CD4-positive, alpha-beta T cell treated with Interleukin-6 at 100 ng/mL for 8 hours (primary cell): ENCODE data around the gene PEPD.

Experiments used
- DNase-seq: peaks from one replicate; pipeline ENCODE4 v3.0.0-alpha.2; 2020; ENCODE audit warnings: mixed read lengths, low spot score

The PEPD gene

DNA sequence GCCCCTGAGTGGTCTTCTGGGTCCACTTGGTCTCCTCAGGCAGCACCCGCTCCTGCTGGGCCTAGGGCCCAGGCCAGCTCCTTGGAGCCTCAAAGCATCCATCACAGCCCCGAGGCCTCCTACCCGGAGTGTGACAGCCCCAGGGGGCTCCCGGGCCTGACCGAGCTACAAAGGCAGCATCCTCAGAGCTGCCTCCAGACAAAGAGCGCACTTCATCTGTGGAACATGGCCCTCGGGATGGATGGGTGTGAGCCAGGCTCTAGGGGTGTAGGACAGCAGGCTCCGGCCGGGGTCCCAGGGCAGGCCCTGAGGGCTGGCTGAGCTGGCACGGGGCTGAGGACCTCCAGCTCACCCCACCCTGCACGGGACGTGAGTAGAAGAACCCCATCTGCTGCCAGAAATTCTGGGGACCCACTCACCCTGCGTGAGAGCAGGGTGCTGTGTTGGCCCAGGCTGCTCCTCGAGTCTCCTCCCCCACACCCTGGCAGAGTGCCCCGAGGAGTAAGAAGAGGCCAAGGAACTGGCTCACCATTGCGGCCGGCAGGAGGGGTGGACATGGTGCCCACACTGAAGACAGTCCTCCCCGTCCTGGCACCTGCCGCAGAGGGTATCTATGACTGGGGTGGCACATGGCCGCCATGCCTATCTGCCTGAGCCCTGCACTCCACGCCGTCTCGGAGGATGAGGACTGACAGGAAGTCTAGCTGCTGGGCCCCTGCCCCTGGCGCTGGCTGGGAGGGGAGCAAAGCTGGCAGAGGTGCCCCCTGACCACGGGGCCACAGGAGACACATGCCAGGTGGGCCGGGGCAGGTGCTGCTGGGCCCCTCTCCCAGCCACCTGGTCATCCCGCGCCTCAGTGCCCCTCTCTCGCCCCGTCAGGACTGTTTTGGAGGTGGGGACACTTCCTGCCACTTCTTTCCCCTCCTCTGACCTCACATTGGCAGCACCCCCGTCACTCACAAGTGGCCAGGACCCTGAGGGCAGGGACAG is 125.7 kb downstream of the PEPD start:
- DNase-seq, result no peak

DNA sequence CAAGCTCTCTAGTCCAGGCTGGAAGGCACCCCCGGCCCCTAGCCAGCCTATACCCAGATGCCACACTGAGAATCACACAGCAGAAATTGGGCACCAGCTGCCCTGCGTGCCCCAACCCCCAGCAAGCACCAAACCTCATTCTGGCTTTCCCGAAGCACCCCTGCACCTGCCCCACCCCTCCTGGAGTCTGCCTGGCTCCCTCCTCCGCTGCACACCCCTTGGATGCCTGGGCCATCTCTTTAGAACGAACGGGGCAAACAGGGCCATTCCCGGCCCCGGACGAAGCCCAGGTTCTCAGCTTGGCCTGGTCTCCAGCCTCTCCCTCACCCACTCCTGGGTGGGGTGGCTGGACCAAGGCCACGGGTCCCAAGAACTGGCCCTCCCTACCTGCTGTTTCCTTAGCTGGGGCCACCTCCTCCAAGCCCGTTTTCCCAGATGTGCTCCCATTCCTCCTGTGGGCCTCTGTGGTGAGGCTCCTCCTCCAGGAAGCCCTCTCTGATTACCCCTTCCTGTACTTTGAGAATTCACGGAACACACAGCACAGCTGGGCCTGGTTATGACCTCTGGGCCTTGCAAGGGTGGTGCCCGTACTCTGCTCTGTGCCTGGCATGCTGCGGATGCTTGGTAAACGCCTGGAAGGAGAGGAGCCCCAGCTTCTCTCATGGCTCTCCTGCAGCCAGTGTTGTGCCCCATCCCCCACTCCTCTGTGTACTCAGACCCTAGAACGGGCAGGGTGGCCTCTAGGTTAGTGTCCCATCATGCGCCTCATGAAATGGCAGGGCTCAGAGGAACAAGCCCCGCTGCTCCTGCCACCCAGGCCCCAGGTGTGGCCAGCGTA is 126.6 kb downstream of the PEPD start:
- no peak for DNase-seq

DNA sequence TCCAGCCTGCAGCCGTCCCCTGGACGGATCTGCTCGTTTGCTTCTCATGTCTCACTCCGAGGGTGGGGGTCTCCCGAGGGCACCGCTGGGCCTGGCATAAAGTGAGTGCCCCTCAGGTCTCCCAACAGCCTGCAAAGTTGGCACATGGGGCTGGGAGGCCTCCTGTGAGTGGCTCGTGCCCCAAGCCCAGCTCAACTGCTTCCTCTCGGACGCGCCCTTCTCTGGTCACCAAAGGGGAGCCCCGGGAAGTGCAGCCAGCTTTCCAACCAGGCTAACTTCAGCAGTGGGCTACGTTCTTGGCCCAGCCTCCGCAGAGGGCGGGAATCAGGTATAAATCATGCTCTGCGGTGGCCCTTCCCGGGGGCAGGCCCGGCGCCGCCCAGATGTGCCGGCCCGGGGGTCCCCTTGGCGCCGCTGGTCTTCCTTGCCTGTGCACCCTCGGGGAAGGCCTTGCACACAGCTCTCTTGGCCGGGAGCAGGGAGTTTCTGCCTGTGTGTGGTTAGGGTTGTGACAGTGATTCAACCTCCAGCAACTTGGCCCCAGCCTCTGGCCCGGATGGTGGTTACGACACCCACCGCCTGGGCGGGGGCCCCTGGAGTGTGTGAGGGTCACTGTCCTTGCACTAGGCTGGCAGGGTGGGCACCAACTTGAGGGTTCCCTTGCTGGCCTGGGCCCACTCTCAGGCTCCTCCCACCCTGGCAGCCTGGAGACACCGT is 127.4 kb downstream of the PEPD start:
- DNase-seq, result no peak

DNA sequence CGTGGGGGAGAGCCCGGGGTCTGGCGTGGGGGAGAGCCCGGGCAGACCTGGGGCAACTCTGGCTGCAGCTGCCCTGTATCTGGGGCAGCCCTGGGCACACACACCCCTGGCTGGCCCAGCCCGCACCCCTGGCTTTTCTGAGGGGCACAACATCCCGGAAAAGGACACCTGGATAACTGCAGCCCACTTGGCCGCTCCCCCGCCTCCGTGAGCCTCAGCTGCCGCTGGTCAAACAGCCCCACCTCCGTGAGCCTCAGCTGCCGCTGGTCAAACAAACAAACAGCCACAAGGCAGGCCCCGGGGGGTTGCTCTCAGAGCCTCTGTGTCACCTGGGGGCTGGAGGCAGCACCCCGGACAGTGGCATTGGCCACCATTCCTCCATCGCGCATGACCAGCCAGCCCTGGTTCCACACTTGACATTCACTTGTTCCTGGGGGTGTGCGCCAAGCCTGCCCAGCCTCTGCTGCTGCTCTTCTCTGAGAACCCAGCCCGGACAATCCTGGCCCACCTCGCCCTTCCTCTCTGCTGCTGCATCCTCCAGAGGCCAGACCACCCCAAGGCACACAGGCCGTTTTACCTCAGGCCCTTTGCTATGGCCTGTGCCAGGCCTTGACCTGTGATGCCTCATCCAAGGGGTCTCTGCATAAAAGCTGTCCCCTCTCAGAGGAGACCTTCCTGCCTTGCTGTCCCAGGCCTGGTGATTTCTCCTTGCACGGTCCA is 128.1 kb downstream of the PEPD start:
- DNase-seq, result no peak

DNA sequence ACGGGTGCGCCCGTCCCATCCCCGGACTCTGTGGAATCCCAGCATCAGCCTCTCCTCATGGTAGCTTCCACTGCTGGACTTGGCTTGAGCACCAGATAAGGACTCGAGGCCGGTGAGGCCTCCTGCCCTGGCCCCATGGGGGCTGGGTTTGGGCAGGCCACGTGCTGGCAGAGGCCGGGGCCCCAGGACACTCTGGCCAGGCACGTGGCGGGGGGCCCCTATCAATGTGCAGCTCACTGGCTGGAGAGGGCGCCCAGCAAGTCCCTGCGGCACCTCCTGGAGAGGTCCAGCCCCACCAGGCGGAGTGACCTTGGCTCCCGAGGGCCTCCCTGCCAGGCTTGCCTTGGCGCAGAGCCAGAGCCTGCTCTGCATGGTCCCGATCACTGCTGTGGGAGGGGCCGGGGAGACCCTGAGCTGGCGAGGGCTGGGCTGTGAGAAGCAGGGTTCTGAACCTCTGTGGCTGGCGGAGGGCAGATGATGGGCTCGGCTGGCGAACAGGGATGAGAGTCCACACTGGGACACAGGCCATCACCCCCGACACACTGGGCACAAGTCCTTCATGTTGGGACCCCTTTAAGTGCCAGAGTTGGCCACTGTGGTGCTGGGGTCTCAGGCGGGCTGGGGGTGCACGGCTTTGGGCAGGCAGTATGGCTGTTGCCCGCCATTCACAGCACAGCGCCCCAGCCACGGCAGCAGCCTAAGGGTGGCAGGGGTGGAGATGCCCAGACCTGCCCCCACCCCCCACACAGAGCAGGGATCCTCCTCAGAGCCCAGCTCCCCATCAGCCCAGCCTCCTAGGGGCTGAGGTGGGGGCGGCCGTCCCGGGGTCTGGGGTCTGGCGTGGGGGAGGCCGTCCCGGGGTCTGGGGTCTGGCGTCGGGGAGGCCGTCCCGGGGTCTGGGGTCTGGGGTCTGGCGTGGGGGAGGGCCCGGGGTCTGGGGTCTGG is 129.0 kb downstream of the PEPD start:
- no peak for DNase-seq

DNA sequence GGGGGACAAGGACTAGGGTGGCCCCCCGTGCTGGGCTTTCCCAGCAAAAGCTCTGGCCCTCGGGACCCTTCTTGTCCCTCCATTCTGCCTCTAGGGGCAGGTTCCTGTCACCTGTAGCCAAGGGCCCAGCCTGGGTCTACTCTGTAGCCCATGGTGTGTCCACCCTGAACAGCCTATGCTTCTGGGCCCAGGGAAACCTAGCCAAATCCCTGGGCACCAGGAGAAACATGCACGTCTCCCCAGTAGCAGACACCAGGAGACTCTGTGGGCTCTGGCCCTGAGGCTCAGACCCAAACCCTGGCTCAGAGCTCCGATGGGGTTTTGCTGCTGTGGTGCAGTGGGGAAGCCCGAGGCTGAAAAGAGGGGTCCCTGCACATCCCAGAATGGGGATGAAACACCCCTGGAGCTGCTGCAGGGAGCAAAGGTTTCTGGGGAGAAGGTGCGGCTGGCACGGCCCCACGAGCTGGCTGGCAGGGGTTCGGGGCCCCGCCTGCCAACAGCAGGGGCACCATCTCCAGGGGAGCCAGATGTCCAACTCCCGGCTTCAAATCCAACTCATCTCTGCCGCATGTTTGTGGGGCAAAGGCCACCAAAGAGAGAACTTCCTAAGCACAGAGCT is 129.9 kb downstream of the PEPD start:
- DNase-seq, result no peak

DNA sequence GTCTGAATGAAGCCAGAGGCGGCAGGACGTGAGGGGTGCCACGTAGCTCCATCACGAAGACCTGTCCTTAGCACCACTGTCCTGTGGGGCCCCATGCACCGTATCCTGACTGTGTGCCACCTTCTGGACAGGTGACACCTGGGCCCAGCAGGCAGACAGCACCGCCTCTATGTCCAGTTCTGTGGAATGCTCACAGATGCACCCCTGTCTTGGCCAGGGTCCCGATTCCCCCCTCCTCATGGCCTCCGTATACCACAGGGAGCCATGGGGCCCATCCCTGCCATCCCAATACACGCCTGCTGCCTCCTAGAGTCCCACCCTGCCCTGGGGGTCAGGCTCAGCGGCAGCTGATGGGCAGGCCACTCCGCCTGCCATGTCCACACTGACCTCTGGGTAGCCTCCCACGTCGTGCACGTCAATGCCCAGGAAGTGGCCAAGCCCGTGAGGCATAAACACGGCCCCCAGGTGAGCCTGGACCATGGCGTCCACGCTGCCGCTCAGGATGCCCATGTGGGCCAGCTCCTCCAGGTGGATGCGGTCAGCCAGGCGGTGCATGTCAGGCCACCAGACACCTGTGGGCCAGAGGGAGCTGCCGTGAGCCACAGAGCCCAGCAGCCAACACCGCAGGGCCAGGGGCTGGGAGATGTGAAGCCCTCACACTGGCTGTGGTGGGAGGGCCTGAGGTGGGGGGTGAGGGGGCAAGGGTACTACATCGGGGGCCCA is 130.5 kb downstream of the PEPD start:
- DNase-seq, result no peak

DNA sequence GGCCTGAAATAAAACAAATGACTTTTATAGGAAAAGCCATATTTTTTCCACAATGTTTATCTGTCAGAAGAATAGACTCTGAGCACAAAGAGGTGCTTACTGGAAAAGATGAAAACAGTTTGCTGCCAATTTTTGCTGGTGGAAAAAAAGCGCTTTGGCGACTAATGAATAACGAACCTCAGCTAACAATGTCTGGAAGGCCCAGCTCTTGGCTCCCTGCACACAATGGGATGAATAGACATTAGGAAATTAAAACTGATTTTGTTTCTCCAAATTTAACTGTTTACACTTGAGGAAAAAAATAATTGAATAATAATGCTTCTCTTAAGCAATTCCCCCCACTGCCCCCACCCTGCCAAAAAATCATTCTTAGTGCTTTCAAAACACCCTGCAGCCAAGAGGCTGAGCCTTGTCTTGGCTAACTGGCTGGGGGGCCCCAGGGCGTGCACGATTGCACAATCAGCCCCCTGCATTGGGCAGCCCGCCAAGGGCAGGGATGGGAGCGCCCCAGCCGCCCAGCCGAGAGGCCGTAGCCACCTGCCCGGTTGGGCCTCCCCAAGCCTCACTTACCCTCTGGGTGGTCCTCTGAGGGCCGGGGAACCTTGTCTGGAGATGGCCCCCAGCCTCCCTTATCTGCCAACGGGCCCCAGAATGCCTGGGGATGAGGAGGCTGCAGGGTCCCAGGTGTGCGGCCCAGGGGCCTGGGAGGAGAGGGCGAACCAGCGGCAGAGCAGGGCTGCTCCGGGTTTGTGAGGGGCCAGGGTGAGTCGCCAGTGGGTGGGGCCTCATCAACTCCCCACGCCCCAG is 131.3 kb downstream of the PEPD start:
- DNase-seq, result no peak

DNA sequence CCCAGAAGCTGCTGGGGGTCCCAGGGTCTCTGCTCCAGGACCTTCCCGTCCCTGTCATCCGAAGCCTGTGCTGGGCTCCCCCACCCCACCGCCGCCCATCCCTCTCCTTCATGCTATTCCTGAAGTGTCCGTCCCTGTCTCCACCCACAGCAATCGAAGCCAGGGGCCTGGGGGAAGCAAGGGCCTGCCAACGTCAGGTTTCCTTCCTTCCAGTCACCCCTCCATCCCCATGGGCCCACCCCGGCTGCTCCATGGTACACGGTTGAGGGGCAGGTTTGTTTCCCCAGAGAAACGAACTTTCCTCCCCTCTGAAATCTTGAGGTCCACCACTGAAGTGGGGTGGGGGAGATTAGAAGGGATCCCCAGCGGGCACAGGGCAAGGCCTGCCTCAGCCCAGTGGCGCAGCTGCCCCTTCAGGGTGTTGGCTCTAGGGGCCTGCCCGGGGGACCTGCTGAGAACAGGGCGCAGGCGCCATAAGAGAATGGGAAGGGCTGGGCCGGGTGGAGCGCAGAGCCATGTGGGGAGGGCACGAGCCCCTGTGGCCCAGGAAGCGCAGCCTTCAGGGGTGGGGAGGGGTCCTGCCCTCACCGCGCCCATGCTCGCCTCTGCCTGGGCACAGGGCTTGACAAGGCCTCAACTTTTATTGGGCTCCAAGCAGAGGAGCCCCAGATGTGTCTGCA is 132.0 kb downstream of the PEPD start:
- DNase-seq, result no peak

DNA sequence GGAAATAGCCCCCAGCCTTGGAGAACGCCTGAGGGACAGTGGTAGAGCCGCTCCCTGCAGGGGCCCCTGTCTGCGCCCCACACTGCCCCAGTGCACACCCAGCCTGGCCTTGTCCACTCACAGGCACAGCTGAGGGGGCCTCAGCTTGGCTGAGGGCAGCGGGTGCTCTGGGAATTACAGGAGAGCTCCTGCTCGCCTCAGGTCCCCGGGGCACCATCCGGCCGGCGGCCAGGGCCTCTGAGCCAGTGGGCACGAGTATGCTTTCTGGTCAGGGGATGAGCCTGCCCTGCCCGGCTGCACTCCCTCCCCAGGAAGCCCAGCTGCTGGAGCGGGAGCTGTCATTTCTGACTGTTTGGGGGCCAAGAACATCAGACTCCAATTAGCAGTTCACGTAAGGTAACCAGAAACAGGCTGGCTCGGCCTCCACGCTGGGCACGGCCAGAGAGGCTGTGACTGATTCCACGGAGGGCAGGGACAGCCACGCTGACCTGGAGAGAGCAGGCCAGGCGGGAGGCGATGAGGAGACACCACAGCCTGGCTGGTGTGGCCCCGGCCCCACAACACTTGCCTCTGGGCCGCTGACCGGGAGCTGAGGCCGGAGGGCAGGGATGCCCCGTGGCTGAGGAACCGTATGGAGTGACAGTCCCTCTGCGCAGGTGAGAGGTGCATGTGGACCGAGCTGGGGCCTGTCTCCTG is 132.7 kb downstream of the PEPD start:
- DNase-seq, result no peak

DNA sequence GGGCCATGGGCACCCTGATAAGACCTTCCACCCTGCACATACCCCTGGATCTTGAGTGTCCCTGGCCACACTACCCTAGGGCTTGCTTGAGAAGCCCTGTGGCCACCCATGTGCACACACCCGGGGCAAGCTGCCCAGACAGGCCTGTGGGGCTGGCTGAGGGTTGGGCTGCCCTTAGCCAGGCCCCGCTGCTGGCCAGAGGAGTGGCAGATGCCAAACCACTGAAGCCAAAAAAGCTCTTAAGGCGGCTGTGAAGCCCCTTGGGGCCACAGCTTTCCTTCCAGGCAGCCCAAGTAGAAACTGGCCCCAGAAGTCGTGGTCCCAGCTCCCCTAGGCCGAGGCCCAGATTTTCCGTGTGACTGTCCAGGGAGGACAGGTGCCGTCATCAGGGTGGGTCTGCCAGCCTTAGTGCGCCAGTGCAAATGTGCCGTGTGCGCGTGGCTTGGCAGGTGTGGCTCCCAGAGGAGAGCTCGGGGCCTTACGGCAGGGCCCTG is 133.3 kb downstream of the PEPD start:
- DNase-seq, result no peak

DNA sequence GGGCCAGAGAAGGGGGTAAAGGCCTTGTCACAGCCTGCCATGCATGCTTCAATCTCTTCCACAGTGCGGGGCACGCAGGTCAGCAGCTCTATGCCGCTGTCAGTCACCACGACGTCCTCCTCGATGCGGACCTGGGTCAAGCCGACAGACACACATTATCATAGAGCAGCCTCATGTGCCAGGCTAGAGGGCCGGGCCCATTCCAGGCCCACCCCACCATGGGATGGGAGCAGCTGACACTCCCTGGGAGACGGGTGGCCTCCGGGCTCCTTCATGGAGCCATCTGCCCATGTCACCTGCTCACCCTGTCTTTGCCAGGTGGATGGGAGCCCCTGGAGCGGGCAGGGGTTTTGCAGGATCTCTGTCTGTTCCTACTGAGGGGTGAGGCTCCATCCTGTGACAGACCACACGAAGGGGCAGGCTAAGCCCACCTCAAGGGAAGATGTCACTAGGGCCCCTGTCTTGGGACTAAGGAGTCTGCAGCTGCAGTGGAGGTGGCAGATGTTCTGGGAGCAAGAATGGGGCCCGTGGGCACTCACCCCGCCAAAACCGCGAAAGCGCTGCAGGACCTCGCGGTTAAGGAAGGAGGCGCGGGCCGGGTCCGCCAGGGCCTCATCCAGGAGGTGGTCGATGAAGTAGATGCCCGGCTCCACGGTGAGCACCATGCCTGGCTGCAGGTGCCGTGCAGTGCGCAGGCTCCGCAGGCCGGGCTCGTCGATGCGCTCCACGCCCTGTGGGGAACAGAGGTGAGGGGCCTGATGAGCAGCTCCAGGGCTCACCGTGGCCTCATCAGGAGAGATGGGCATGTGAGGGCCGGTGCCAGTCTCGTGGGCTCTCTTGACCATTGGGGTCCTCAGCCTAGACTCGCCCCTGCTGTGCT is 134.0 kb downstream of the PEPD start:
- no peak for DNase-seq

DNA sequence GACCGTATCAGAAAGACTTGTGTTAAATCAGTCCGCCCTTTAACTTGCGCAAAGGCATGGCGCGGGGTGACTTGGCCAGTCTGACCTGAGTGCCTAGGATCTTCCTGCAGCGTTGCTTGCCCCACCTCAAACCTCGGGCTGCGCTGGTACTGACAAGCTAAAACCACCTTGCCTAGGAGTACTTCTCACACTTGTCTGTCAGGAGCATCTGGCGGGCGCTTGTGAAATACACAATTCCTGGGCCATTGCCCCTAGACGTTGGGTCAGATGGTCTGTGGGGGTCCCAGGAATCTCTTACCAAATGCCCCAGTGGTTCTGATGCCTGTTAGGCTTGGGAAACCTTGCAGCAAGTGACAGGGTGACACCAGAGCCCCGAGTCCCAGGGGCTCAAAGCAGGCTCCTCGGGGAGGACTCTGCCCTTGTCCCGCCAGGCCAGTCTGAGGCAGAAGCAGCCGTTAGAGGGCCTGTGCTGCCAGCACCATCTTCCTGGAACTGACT is 135.2 kb downstream of the PEPD start:
- no peak for DNase-seq

DNA sequence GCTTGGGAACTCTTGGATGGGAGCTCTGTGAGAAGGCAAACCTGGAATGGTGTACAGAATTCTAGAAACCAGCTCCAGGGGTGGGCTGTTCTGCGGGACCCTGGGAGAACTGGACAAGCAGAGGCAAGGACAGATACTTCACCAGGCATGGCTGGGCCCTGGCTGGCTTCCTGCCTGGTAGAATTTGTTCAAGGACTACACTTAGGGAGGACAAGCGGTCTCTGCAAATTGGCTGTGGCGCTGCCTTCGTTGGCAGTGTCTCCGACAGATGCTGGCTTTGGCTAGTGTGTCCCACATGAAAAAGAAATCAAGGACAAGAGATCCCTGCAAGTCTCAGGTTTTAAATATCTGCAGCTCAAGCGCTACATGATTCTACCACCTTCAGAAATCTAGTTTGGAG is 135.6 kb downstream of the PEPD start:
- DNase-seq, result no peak

DNA sequence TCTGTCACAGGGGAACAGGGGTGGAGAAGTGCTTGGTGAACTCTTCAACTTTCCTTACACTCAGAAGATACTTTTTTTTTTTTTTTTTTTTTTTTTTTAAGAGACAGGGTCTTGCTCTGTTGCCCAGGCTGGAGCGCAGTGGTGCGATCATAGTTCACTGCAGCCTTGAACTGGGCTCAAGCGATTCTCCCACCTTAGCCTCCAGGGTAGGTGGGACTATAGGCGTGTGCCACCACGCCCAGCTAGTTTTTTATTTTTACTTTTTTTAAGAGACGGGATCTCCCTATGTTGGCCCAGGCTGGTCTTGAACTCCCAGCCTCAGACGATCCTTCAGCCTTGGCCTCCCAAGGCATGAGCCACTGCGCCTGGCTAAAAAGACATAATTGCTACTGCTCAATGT is 136.6 kb downstream of the PEPD start:
- DNase-seq, result no peak

DNA sequence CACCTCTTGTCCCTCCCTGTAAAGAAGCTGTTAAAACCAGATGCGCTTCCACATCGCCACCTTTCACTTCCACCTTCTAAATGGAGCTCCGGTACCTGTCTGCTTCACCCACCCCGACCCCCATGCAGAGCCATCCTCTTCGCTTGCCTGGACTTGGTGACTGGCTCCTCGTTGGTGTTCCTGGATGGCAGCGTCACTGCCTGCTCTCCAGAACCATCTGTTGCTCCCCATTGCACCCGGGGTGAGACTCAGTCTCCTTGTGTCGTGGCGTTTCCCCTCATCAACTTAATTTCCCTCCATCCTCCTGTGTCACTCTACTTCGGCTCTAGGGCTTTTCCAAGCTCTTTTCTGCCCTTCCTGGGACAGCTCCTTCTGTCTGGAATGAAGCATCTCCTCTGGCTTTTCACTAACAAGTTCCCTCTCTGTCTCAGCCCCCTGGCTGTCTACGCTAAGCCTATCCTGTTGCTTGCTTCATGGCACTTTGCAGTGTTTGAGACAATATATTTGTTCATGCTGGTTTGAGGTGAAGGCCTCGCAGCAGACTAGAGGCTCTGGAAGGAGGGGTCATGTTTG is 137.8 kb downstream of the PEPD start:
- no peak for DNase-seq
